RPMI8226 (cell line): Measurements from ENCODE around the gene BTRC.
A peak's percentile ranks its signal among the peaks of the same experiment; 100 is the strongest.
"Not testable (repeated sequence)": the region's sequence is repeated elsewhere in the genome, so short reads cannot be mapped to it uniquely, and the experiment has no call there.

Experiments used
- DNase-seq: peaks from one replicate; pipeline ENCODE4 v3.0.0-alpha.2; 2015

The BTRC gene

GRCh38 chr10:101388676-101389276, 34.8 kb downstream of the BTRC start:
- no peak for DNase-seq

GRCh38 chr10:101389532-101389931, 35.6 kb downstream of the BTRC start:
- DNase-seq, result not testable (repeated sequence)

- DNase-seq, result no peak
Observed at GRCh38 chr10:101389986-101390531, 36.1 kb downstream of the BTRC start.

- DNase-seq, result no peak
Observed at GRCh38 chr10:101393378-101393777, 39.4 kb downstream of the BTRC start.

- no peak for DNase-seq
Observed at GRCh38 chr10:101394524-101395133, 40.7 kb downstream of the BTRC start.

- DNase-seq, result peak; percentile 3
Observed at GRCh38 chr10:101397140-101397539, 43.2 kb downstream of the BTRC start.

- DNase-seq, result no peak
Observed at GRCh38 chr10:101400585-101400984, 46.6 kb downstream of the BTRC start.

- no peak for DNase-seq
Observed at GRCh38 chr10:101402711-101403110, 48.7 kb downstream of the BTRC start.

GRCh38 chr10:101403161-101403560, 49.2 kb downstream of the BTRC start:
- DNase-seq, result no peak

GRCh38 chr10:101405001-101405400, 51.0 kb downstream of the BTRC start:
- no peak for DNase-seq

- no peak for DNase-seq
Observed at GRCh38 chr10:101411598-101411997, 57.6 kb downstream of the BTRC start.

GRCh38 chr10:101414034-101414433, 60.1 kb downstream of the BTRC start:
- DNase-seq, result no peak

GRCh38 chr10:101415884-101416283, 61.9 kb downstream of the BTRC start:
- no peak for DNase-seq

GRCh38 chr10:101421967-101422366, 68.0 kb downstream of the BTRC start:
- not testable (repeated sequence) for DNase-seq

- DNase-seq, result no peak
Observed at GRCh38 chr10:101425535-101425934, 71.6 kb downstream of the BTRC start.

GRCh38 chr10:101428036-101428435, 74.1 kb downstream of the BTRC start:
- DNase-seq, result no peak

- DNase-seq, result no peak
Observed at GRCh38 chr10:101429423-101429822, 75.5 kb downstream of the BTRC start.

GRCh38 chr10:101436302-101436701, 82.3 kb downstream of the BTRC start:
- no peak for DNase-seq

GRCh38 chr10:101438881-101439391, 85.0 kb downstream of the BTRC start:
- DNase-seq, result no peak

- peak; percentile 43 for DNase-seq
Observed at GRCh38 chr10:101441541-101442455, 87.8 kb downstream of the BTRC start.

GRCh38 chr10:101442456-101442800, 88.5 kb downstream of the BTRC start:
- no peak for DNase-seq

GRCh38 chr10:101444058-101444898, 90.3 kb downstream of the BTRC start:
- no peak for DNase-seq

- no peak for DNase-seq
Observed at GRCh38 chr10:101446071-101446470, 92.1 kb downstream of the BTRC start.
